NCI-H1048 (cell line): ENCODE measurements around the gene PLEKHA6.

Experiments used
- DNase-seq: peaks from one replicate; lab custom pipeline; 2025; lab: John Stamatoyannopoulos, UW

PLEKHA6 gene

DNA sequence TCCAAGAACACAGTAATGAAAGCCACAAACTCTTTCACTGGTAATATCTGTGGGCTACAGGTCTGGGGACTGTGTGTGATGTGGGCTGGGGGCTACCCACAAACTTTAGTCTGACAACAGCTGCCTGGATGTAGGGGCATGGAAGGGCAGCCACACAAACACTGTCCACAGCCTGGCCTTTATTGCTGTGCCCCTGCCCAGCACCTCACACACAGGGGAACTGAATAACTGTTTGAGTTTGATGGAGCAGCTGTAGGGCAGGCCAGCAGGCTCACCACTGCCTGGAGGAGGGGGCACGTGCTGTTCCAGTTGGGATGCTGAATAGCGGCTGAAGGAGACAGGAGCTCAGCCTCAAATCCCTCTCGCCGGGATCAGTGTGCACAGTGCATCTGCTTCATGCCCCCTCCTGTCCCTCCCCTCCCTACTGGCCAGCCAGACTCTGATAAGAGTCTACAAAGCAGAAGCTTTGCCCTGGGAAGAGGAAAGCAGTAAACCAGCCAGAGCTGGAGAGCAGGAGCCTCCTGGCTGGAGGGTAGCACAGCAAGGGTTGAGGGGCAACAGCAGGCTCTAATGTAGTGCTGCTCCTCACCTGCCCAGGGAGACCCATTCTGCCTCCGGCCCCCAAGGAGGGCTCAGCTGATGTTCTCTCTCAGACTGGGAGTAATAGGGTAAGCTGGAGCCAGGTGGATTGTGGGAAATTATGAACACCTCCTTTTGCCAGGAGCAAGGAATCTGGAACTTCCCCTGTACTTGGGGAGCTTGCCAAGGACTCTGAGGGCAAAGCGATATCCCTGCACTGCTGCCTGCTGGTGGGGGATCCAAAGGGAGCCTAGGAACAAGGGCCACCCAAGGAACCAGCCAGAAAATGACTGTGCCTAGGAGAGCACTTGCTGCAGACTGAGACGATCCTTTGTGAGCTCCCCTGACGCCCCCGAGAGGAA lies 75.7 kb downstream of the PLEKHA6 start:
- DNase-seq = no peak

DNA sequence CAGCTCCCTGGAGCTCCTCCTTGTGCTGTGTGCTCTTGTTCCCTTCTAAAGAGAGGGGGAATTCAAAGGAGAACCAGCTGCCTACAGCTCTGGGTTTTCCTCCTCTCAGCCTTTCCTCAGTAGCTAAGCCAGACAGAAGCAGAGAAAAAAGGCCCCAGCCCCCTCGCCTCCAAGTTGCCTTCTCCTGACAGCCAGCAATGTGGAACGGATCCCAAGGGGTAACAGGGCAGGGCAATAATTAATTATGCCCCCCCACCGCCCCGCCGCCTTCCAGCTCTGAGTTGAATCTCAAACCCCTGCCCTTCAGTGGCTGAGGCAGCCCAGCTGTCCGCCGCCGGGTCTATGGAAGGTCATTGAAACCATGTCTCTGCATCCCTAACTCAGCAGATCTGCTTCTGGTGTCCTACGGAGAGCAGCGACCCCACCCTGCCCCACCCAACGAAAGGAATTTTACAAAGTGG lies 76.9 kb downstream of the PLEKHA6 start:
- DNase-seq = no peak

DNA sequence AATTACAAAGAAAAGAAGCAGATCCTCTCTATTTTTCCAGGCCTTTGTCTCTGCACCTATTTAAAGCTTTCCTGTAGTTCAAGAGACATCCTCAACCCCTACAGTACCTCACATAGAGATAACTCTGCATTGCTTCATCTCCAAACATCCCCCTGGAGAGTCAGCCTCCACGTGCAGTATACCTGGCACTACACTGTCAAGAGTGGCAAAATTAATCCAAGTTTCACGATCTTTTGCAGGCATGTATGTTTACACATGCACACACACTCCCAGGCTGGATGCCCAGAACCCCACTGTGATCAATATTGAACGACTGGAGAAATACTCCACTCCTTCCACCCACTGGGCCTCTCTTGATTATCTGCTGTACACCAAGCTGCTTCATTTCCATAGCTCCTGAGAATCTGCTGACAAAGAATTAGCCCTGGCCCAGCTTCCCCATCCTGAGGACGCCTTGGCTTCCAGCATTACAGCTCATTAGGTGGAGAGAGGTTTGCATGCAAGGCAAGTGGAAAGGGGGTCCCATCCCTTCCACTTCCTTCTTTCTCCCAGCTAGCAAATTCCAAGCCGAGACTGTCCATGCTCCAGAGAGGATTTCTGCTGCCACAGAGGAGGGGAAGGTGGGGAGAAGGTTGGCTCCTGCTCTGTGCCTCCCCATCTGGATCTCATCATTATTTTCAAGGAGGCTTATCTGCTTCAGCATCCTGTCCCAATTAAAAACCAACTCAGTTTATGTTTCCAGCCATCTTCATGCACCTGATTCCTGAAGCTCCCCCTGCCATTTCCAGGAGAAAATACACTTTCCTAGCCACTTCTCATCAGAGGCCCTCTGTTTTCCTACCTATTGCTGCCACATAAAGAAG lies 79.4 kb downstream of the PLEKHA6 start:
- DNase-seq = no peak

DNA sequence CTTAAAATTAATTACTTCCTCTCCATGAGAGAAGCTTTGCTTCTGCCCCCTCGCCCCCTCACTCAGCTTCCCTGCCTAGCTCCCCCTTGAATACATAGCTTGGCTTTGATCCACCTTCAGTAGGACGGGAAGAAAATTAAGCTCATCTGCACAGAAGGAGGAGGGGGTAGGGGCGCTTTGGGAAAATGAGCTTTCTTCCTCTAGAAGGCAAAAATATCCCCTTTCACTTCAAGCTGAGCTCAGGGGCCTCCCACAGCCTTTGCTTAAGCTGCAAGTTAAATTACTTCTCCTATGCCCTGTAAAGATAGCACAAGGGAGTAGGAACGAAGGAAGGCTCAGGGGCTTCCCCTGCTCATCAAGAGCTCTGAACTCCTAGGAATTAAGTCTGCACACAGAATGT lies 80.8 kb downstream of the PLEKHA6 start:
- DNase-seq = no peak

DNA sequence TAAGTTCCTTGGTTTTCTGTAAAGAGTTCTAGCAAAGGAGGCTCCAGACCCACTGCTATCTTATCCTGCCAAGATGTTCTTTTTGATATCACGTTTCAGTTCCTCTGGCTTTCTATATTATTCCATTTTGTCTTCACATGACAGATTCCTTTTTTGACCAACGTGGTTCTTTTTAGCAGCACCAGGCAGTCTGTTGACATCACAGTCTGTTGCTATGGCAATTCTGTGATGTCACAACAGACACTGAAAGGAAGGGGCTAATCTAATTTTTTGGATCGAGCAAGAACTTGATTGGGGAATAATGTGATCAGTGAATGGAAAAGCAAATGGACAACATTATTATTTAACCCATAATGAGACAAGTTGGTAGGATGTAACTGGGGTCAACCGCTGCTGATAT lies 81.5 kb downstream of the PLEKHA6 start:
- no peak for DNase-seq

DNA sequence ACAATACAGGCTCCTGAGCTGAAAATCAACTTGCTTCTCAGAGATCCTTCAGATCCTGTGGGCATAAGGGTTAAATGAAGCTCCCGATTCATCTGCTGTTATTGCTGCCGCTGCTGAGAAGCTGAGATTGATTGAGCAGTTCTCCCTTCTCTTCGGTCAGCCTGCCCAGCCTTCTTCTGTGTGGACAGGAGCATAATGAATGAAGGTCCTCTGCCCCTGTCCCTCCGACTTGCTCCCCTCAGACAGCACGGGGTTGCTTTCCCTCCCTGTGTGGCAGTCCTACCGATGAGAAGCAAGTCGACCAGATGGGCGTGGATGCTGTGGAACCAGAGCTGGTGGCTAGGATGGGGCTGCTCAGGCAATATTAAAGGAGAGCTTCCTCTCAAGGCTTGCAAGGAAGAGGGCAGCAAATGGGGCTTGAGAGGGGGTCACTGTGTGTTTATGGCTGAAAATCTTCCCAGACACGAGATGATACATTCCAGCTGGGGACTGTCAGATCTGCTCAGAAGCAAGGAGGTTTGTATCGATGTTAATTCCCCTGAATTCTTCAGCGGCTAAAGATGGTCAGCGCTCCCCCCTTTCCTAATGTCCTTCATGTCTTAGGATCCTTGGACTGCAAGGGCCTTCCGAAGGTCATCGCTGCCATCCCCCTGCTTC lies 82.0 kb downstream of the PLEKHA6 start:
- DNase-seq = no peak

DNA sequence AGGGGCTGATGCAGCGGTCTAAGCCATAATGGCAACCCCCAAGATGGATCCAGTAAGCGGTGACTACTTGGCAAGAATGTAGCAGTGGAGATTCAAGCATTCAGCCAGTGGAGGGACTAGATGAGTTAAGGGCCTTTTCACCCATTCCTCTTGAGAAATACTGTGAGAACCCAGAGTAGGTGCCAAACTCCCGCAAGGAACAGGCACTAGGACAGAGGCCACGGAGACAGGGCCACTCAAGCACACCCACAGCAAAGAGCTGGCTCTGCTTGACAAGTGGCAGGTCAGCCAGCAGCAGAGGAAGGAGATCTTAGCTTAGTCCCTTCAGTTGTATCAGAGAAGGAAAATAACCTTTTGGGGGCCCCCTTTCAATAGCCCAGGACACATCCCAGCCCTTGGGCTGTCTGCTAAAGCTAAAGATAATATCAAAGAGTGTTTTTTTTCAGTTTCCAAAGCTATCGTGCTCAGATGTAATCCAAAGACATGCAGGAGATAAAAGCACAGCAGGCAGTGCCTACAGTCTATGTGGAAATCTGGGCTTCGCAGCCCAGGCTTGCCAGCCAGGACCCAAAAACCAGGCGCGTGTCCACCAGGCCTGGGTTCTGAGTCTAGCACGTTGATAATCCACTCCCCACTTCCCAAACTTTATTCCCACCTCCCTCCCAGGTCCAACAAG lies 83.9 kb downstream of the PLEKHA6 start:
- no peak for DNase-seq

DNA sequence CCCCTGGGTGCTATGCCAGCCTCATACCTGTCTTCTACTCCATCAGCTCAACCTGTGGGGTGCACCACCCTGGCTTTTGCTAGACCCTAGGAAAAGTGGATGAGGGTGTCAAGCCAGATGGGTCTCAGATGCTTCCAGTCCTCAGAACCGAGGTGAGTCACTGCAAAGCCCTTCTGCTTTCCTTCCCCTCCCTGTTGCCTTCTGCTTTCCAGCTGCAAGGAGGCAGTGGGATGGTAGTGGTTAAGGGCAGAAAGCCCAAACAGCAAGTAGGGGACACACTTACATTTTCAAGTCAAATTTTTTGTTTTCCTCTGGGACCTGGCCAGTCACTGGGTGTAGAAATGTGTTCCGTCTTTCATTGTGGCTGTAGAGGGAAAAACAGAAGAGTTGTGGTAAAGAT lies 85.3 kb downstream of the PLEKHA6 start:
- no peak for DNase-seq

DNA sequence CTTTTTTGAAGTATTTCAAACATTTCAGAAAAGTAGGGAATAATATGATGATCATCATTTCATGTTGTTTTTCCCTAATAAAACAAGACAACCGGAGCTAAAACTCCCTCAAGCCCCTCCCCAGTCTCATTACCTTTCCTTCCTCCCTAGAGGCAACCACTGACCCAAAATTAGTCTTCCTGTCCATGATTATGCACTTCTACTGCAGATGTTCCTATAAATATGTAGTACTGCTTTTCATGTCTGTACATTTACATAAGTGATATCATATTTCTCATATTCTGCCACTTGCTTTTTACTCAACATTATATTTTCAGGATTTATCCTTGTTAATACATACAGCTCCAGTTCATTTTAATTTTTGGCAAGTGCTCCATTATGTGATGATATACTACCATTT lies 87.2 kb downstream of the PLEKHA6 start:
- no peak for DNase-seq

DNA sequence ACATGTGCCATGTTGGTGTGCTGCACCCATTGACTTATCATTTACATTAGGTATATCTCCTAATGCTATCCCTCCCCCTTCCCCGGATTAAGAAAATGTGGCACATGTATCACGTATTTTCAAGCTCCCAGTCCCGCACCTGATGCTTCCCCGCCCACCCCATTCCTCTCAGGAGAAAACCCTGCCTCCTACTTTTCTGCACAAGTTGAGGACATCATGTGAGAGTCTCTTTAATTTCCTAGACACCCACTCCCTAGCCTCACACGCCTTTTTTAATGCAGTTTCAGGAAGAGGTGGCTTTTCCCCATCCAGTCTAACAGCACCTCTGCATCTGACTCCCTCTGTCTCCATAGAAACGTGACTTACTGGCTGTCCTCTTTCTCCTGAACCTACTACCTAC lies 87.8 kb downstream of the PLEKHA6 start:
- DNase-seq = no peak

DNA sequence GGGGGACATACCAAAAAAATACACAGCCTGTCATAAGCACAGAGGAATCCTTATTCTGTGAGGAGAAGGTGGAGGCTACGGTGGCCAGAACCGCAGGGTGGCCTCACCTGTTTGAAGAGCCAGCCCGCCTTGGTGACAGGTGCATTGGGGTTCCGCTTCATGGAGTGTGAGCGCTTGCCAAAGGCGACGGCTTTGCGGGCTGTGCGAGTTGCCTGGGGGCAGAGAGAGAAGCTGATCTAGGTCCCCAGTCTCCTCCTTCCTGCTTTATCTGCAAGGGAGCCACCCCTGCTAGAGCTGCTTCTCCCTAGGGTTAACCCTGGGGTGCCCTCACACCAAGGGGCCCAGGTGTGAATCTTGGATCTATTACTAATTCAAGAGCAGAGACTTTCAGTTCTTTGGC lies 91.6 kb downstream of the PLEKHA6 start:
- DNase-seq = no peak

DNA sequence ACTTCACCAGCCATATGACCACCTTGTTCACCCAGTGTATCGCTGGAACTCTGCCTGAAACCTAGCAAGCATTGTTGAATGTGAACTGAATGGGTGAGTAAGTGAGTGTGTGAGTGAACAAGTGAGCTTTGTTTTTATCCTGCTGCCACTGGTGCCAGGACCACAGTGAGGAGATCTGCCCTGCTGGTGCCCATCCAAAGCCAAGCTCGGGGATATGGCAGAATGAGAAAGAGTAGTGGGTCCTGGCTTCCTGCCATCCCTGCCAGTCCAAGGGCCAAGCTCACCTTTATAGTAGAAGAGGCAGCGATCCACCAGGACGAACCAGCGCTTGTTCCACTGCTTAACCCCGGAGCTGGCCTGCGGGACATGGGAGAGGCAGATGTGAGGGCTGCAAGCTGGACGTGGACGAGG lies 92.5 kb downstream of the PLEKHA6 start:
- no peak for DNase-seq

DNA sequence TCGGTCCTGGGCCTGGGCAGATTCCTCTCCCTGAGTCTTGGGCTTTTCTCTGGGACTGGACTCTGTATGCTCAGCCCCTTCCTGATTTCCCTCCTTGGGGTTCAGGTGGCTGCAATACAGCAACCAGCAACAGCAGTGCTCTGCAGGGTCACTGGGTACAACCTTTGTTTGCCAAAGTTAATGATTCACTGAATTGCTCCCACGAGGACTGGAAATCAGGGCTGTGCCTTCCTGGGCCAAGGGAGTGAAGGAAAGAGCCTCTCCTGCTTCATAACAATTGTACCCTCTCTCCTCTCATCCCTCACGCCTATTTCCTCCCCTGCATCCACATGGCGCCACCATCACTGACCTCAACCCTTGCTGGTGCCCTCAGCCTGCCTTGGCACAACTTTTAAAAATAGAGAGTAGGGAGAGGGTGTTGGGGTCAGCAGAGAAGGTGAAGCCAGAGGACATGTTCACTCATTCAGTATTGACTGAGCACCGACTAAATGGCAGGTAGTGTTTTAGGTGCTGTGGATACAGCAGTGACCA lies 93.2 kb downstream of the PLEKHA6 start:
- no peak for DNase-seq

DNA sequence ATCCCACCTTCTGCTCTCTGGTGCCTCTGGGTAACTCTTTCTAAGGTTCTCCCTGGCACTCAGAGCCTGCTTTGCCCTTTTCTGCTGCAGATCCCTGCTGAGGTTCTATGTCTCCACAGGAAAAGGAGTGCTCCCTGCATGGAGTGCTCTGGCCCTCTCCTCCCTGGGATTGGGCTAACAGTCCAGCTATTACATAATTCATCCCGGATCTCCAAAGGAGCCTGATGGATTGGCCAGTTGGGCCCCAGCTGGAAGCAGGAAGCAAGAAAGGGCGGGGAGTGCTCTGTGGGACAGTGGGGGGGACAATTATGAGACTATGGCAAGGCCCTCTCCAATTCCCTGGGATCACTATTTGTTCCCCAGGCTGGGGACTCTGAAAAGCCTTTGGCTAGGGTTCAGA lies 94.1 kb downstream of the PLEKHA6 start:
- no peak for DNase-seq

DNA sequence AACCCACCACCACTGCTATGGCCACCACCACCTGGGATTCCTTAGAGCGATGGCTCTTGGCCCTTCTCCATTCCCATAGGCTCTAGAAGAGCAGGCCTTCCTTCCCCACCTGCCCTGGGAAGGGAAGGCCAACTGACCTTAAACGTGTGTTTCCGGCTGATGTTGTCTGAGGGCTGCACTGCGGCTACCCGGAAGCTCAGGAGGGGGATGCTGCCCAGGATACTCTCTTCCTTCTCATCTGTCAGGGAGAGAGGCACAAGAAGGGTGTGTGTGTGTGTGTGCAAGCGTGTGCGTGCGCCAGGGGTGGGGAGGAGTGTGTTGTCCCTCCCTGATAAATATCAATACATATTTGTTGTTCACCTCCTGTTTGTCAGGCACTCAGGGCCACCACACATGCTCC lies 94.9 kb downstream of the PLEKHA6 start:
- DNase-seq = no peak

DNA sequence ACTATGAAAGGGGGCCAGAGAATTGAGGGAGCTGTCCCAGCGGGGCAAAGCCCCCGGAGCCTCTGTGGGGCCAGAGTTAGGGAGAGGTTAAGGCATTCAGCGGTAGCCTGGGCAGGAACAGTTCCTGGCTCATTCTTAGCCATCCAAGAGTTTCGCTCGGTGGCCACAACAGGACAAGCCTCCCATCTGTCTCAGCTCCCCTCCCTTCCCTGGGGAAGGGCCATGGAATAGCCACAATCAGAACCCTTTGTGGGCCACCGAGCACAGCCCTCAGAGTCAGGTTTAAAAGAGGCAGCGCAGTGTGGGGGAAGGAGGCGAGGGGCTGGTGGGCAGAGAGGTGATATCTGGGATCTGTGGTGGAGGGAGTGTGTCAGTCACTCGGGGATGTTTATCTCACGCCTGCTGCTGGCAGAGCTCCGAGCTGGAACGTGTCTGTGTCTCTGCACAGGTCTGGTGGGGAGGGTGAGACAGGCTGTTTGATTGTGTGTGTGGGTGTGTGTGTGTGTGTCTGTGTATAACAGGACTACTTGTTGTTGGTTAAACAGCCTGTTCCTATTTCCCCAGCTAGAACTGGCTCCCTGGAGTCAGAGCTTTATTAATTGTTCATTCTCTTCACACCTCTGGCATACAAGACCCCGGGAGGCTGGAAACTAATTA lies 96.3 kb downstream of the PLEKHA6 start:
- DNase-seq = no peak

DNA sequence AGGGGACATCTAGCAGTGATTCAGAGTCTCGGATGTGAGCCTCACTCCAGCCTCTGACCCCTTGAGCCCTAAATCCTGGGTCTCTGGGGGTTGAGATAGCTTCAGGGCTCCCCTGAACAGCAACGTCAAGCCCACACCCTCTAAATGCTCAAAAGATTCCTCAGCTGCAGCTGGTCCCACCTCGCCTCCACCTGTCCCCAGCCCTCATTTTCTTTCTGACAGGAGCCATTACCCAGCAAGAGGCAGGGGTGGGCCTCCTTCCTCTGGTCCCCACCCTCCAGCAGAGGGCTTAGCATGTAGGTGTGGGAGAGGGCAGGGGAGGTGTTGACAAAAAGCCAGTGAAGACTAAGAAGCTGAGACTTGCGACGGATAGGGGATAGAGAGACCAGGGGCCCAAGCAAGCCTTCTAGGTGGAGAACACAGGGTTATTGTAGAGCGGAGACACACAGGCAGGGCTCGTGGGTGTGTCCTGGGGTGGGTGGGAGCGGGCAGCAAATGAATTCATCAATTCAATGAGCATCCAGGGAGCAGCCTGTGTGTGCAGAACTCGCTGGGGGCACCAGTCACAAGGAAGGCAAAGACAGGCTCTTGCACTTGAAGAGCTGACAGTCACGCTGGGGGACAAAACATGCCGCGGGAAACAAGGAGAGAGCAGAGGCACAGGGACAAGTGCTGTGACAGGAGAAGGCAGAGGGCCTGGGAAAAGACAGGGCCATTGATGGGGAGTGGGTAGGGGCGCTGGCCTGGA lies 97.0 kb downstream of the PLEKHA6 start:
- DNase-seq = no peak

DNA sequence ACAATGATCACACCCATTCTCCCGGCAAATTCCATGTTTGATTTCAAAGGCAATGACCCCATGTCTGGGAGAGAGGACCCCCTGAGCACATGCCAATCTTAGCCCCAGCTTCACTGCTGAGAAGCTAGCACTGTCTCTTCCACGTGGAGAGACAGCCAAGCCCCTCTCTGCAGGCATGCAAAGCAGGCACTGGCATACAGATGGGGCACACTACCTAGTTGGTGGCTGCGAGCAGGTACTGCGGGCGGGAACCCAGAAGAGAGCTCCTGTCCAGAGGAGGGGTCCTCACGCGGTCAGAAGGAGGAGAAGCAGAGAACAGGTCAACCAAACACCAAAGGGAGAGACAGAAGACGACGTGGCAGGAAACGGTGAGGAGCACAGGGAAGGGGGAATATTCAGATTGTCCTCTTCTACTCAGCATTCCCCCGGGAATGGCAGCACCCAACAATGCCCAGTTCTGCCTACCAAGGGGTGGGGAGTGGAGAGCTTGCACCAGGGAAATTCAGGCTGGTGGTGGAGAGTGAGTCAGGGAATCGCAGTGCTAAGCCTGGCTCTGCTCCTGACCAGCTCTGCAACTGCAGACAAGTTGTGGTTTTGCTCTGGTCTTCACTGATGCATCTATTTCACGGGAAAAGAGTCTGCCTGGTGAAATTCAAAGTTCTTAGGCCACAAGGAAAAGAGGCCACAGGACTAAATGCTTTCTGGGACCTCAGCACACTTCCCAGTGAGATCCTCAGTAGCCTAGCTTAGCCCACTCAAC lies 97.8 kb downstream of the PLEKHA6 start:
- no peak for DNase-seq

DNA sequence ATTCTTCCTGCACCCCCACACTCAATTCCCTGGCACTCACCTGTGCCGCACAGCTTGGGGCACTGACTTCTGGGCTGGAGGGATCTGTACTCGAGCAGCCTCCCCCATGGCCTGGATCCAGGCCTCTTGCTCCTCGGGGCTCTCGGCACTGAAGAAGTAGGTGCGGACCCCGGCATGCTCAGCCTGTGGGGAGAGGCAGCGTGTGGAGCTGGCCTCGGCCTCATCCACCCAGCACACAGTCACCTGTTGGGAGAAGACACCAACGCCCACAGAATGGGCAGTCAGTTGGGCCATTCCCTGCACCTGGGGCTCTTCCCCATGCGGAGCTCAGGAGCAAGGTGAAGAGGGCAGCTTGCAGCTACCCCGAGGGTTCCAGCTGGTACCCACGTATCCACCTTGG lies 98.5 kb downstream of the PLEKHA6 start:
- DNase-seq = no peak
